Smooth muscle cell (in vitro differentiated cells): ENCODE results near the gene TRIM71. TPM values are rescaled to one million over a fixed set of nuclear protein-coding genes. Genes with fewer than 3 reads are reported as not detected.

ENCODE experiments used
- DNase-seq: peaks from one replicate; lab custom pipeline; 2025; ENCODE audit not compliant: unreplicated experiment; lab: John Stamatoyannopoulos, UW
- H2AFZ ChIP-seq: fragments of 200-600 bp; sonication (generic); 2 replicates; pipeline ENCODE4 v1.6.0; 2016; ENCODE audit warnings: antibody characterized with exemption, low read depth, mild to moderate bottlenecking
- H3F3A ChIP-seq: fragments of 200-600 bp; sonication (generic); 2 replicates; pipeline ENCODE4 v1.6.0; 2017; ENCODE audit warnings: antibody characterized with exemption, low read depth
- H3K27ac ChIP-seq: fragments of 200-600 bp; sonication (generic); 2 replicates; pipeline ENCODE4 v1.5.1; 2016; ENCODE audit warnings: low read depth, mild to moderate bottlenecking
- H3K27me3 ChIP-seq: fragments of 200-600 bp; sonication (generic); 2 replicates; pipeline ENCODE4 v1.6.1; 2016; ENCODE audit warnings: low read depth, mild to moderate bottlenecking
- H3K36me3 ChIP-seq: fragments of 200-600 bp; sonication (generic); 2 replicates; pipeline ENCODE4 v1.5.1; 2016; ENCODE audit warnings: low read depth
- H3K4me1 ChIP-seq: fragments of 200-600 bp; sonication (generic); 2 replicates; pipeline ENCODE4 v1.5.1; 2016; ENCODE audit warnings: low read depth
- H3K4me2 ChIP-seq: fragments of 200-600 bp; sonication (generic); 2 replicates; pipeline ENCODE4 v1.6.0; 2016; ENCODE audit warnings: mild to moderate bottlenecking
- H3K4me3 ChIP-seq: fragments of 200-600 bp; sonication (generic); 2 replicates; pipeline ENCODE4 v1.5.1; 2016; ENCODE audit warnings: mild to moderate bottlenecking
- H3K79me2 ChIP-seq: fragments of 200-600 bp; sonication (generic); 2 replicates; pipeline ENCODE4 v1.6.0; 2016; ENCODE audit warnings: low read depth, mild to moderate bottlenecking
- H3K9ac ChIP-seq: fragments of 200-600 bp; sonication (generic); 2 replicates; pipeline ENCODE4 v1.6.0; 2016; ENCODE audit warnings: low read depth
- H3K9me3 ChIP-seq: fragments of 200-600 bp; sonication (generic); replicated peaks from 2 replicates; pipeline ENCODE4 v1.5.1; 2016; ENCODE audit warnings: low read depth
- H4K20me1 ChIP-seq: fragments of 200-600 bp; sonication (generic); 2 replicates; pipeline ENCODE4 v1.6.0; 2016; ENCODE audit warnings: low read depth
- WGBS: methylation state at CpG from one replicate; pipeline ENCODE4 v1.1.7; 2016; ENCODE audit warnings: low lambda C conversion rate; 5-methylcytosine and 5-hydroxymethylcytosine counted together
- polyA plus RNA-seq: library from polyadenylated mRNA; unstranded; fragments of >200 nt; fragmentation: Nextera tagmentation; extraction: Ambion mirVana; gene quantifications from 2 replicates; pipeline ENCODE4 v1.2.1, GENCODE V29; 2016
- total RNA-seq: library from RNA; depleted of rRNA; stranded (reverse); fragments of >200 nt; gene quantifications from 2 replicates; pipeline ENCODE4 v1.2.3, GENCODE V29; 2014
- TF ChIP-seq, protein P1 (sequence below): fragments of 200-600 bp; sonication (generic); IDR thresholded peaks from 2 replicates; pipeline ENCODE4 v1.5.1; 2017; ENCODE audit warnings: borderline replicate concordance, mild to moderate bottlenecking, antibody characterized with exemption; ENCODE audit not compliant: insufficient read depth, poor library complexity, severe bottlenecking

TRIM71 gene
- total and polyA plus RNA-seq, 2 experiments from 2014 or later, result 0.19 to 1.1 TPM

GRCh38 chr3:32910954-32911353 lies 93.2 kb downstream of the TRIM71 start:
- Histone ChIP-seq H3K27ac (no peak overlapping the region), H3K79me2 (no peaks in the 10 kb centered on the region), H3K27me3 (no peaks in the 10 kb centered on the region), H3K9me3 (no peaks in the 10 kb centered on the region), H4K20me1 (no peaks in the 10 kb centered on the region), H3F3A (no peaks in the 10 kb centered on the region), H3K4me2 (no peak overlapping the region), H2AFZ (no peak overlapping the region), H3K9ac (no peak overlapping the region), H3K4me1 (no peaks in the 10 kb centered on the region), H3K4me3 (no peak overlapping the region), H3K36me3 (no peaks in the 10 kb centered on the region)
- WGBS, result 89% methylated on average over 2 of the region's 2 CpGs
- TF ChIP-seq, protein P1, sequence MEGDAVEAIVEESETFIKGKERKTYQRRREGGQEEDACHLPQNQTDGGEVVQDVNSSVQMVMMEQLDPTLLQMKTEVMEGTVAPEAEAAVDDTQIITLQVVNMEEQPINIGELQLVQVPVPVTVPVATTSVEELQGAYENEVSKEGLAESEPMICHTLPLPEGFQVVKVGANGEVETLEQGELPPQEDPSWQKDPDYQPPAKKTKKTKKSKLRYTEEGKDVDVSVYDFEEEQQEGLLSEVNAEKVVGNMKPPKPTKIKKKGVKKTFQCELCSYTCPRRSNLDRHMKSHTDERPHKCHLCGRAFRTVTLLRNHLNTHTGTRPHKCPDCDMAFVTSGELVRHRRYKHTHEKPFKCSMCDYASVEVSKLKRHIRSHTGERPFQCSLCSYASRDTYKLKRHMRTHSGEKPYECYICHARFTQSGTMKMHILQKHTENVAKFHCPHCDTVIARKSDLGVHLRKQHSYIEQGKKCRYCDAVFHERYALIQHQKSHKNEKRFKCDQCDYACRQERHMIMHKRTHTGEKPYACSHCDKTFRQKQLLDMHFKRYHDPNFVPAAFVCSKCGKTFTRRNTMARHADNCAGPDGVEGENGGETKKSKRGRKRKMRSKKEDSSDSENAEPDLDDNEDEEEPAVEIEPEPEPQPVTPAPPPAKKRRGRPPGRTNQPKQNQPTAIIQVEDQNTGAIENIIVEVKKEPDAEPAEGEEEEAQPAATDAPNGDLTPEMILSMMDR, result no peak
- no peak for DNase-seq

DNA sequence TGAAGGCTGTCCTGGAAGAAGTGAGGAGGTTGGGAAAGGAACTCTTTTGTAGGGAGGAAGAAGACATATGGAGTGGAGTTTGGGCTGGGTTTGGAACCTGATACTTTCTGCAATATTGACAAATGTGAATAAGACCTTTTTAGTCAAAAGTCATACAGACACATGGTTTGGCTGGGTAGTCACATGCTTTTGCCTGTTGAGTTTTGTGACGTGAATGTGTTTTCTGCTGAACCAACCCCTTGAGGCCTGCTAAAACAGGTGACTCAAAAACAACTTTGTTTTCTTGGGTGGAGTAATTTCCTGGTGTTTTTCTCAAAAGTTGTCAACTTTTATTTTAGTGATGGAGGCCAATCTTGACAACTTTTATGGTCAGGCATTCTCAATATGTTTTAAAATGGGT lies 94.2 kb downstream of the TRIM71 start:
- no peaks in the 10 kb centered on the region for H3K4me1 ChIP-seq
- no peaks in the 10 kb centered on the region for H3K27me3 ChIP-seq
- H3K27ac ChIP-seq, result no peak overlapping the region
- TF ChIP-seq, protein P1, result no peak
- no peaks in the 10 kb centered on the region for H3K79me2 ChIP-seq
- no peaks in the 10 kb centered on the region for H3K9me3 ChIP-seq
- H3K9ac ChIP-seq, result no peak overlapping the region
- H3F3A ChIP-seq, result no peaks in the 10 kb centered on the region
- H2AFZ ChIP-seq, result no peak overlapping the region
- DNase-seq, result no peak
- no peaks in the 10 kb centered on the region for H4K20me1 ChIP-seq
- no peak overlapping the region for H3K4me2 ChIP-seq
- no peaks in the 10 kb centered on the region for H3K36me3 ChIP-seq
- H3K4me3 ChIP-seq, result no peak overlapping the region
- 88% methylated on average over 1 of the region's 1 CpG for WGBS

DNA sequence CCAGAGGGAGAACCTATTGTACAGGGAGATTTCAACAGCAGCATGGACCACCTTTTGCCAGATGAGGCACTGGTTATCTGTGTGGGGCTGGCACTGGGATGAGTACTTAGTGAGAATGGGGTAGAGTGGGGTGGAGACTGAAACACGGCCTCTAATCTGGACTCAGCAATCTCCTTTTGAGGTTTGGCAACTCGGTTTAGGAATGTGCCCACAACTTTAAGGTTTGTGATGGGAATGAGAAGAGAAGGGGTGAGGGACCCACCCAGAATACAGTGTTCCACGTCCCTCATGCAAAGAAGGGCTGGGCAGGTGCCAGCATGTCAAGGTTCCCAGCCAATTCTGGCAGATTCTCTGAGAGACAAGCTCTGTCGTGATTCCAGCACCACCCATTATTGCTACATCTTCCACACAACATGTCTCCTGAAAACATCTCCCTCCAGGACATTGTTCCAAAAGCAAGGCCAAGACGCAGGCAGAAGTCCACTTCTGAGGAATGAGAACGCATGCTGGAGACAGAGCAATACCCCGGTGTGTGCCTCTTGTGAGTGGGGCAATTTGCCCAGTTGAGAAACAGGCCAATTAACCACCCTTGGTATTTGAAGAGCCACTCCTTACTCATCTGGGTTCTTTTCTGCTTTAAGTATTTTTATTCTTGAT lies 96.1 kb downstream of the TRIM71 start:
- H3K79me2 ChIP-seq, result no peaks in the 10 kb centered on the region
- H3K36me3 ChIP-seq, result no peaks in the 10 kb centered on the region
- H2AFZ ChIP-seq, result no peak overlapping the region
- no peaks in the 10 kb centered on the region for H3K27me3 ChIP-seq
- H3K4me2 ChIP-seq, result no peak overlapping the region
- H3K4me1 ChIP-seq, result no peaks in the 10 kb centered on the region
- no peaks in the 10 kb centered on the region for H3F3A ChIP-seq
- TF ChIP-seq, protein P1, result no peak
- 74% methylated on average over 7 of the region's 7 CpGs for WGBS
- no peaks in the 10 kb centered on the region for H3K9me3 ChIP-seq
- H3K9ac ChIP-seq, result no peak overlapping the region
- no peak overlapping the region for H3K4me3 ChIP-seq
- H4K20me1 ChIP-seq, result no peaks in the 10 kb centered on the region
- DNase-seq, result no peak
- no peak overlapping the region for H3K27ac ChIP-seq

DNA sequence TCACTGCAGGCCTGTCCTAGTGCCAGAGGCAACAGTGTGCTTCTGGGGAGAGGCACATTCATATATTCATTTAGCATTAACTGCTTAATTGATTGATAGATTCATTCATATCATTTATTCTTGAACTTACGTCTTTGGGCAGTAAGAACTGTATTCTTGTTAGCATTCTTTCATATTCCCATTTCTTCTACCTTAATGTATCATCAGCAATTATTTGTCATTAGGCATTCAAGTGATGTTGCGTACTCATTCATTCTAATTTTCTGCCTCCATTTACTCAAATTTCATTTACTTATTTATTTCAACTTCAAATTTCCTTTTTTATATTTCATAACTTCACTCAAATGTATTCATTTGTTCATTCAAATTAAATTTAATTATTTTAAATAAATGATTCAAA lies 102.1 kb downstream of the TRIM71 start:
- H3K27ac ChIP-seq, result no peak overlapping the region
- no peaks in the 10 kb centered on the region for H3K36me3 ChIP-seq
- H3F3A ChIP-seq, result no peaks in the 10 kb centered on the region
- H3K4me1 ChIP-seq, result no peaks in the 10 kb centered on the region
- no peak overlapping the region for H3K4me3 ChIP-seq
- TF ChIP-seq, protein P1, result no peak
- WGBS, result 89% methylated on average over 2 of the region's 2 CpGs
- no peak overlapping the region for H2AFZ ChIP-seq
- no peaks in the 10 kb centered on the region for H3K9me3 ChIP-seq
- H3K79me2 ChIP-seq, result no peaks in the 10 kb centered on the region
- no peak overlapping the region for H3K4me2 ChIP-seq
- no peak overlapping the region for H3K9ac ChIP-seq
- no peaks in the 10 kb centered on the region for H4K20me1 ChIP-seq
- DNase-seq, result no peak
- peaks cover under 1% of the 10 kb centered on the region for H3K27me3 ChIP-seq
